PC-9 (cell line): ENCODE measurements around the gene DRD4. TPM values are rescaled to one million over a fixed set of nuclear protein-coding genes. Genes with fewer than 3 reads are reported as not detected.

ENCODE experiments used
- BruUV-seq: library from RNA; stranded (reverse); fragments of 400-500 nt; replicated peaks from 2 replicates; lab custom pipeline; 2021; lab: Mats Ljungman, UMichigan
- CTCF ChIA-PET: fragments of 300-600 bp; sonication (Branson Sonifier 250); formaldehyde crosslinking; loops from one replicate; lab custom pipeline; 2022; ENCODE audit warnings: antibody characterized with exemption; lab: Charles Lee
- POLR2A ChIA-PET: fragments of 300-600 bp; sonication (Branson Sonifier 250); formaldehyde crosslinking; loops from one replicate; lab custom pipeline; 2022; ENCODE audit warnings: antibody characterized with exemption; ENCODE audit not compliant: unreplicated experiment; lab: Charles Lee
- DNase-seq, 2 experiments: peaks; one replicate each; pipeline versions ENCODE4 v3.0.0 to v3.0.0-alpha.2; 2015 to 2022; ENCODE audit warnings: mixed read lengths in 1 of 2
- H2AFZ ChIP-seq: fragments of 200-600 bp; sonication (generic); 2 replicates; pipeline ENCODE4 v1.8.1; 2017; ENCODE audit warnings: antibody characterized with exemption
- H3F3A ChIP-seq: fragments of 200-600 bp; sonication (generic); 2 replicates; pipeline ENCODE4 v1.8.1; 2017; ENCODE audit warnings: antibody characterized with exemption, mild to moderate bottlenecking, low read depth; ENCODE audit not compliant: insufficient read depth
- H3K27ac ChIP-seq: fragments of 200-600 bp; sonication (generic); 2 replicates; pipeline ENCODE4 v1.6.1; 2016; ENCODE audit warnings: mixed run types
- H3K27me3 ChIP-seq: fragments of 200-600 bp; sonication (generic); 2 replicates; pipeline ENCODE4 v1.6.1; 2016; ENCODE audit warnings: low read depth, mixed run types; ENCODE audit not compliant: insufficient read depth
- H3K36me3 ChIP-seq: fragments of 200-600 bp; sonication (generic); 2 replicates; pipeline ENCODE4 v1.6.1; 2016; ENCODE audit warnings: low read depth, mixed run types
- H3K4me1 ChIP-seq: fragments of 200-600 bp; sonication (generic); replicated peaks from 2 replicates; pipeline ENCODE4 v1.6.1; 2016; ENCODE audit warnings: mixed run types; ENCODE audit not compliant: insufficient read depth
- H3K4me2 ChIP-seq: fragments of 200-600 bp; sonication (generic); 2 replicates; pipeline ENCODE4 v1.6.1; 2017; ENCODE audit warnings: mixed run types
- H3K4me3 ChIP-seq: fragments of 200-600 bp; sonication (generic); 2 replicates; pipeline ENCODE4 v1.6.1; 2016; ENCODE audit warnings: mixed run types
- H3K79me2 ChIP-seq: fragments of 200-600 bp; sonication (generic); 2 replicates; pipeline ENCODE4 v1.6.1; 2017; ENCODE audit warnings: low read depth, mixed run types
- H3K9me2 ChIP-seq: fragments of 200-600 bp; sonication (generic); 2 replicates; pipeline ENCODE4 v1.8.1; 2017; ENCODE audit warnings: mild to moderate bottlenecking; ENCODE audit not compliant: insufficient read depth
- H3K9me3 ChIP-seq: fragments of 200-600 bp; sonication (generic); 2 replicates; pipeline ENCODE4 v1.8.1; 2016; ENCODE audit warnings: low read depth; ENCODE audit not compliant: insufficient read depth
- H4K20me1 ChIP-seq: fragments of 200-600 bp; sonication (generic); 2 replicates; pipeline ENCODE4 v1.8.1; 2017; ENCODE audit not compliant: insufficient read depth
- CTCF ChIP-seq: fragments of 200-600 bp; sonication (generic); conservative IDR thresholded peaks from 2 replicates; pipeline ENCODE4 v1.6.1; 2017; ENCODE audit warnings: mixed run types, antibody characterized with exemption, mild to moderate bottlenecking, moderate library complexity
- EZH2 ChIP-seq: fragments of 200-600 bp; sonication (generic); IDR thresholded peaks from 2 replicates; pipeline ENCODE4 v1.8.0; 2017; ENCODE audit warnings: antibody characterized with exemption, low read depth
- intact Hi-C: fragments of 100-400 bp; cut with micrococcal nuclease; formaldehyde crosslinking; loops from one replicate; pipeline ENCODE4 v1.10.0; 2022; ENCODE audit not compliant: unreplicated experiment
- total RNA-seq: library from RNA; stranded (reverse); gene quantifications from 2 replicates; pipeline ENCODE4 v1.2.3, GENCODE V29; 2021

Gene DRD4
- total RNA-seq, 1 experiment from 2014 or later: 0.35 TPM

DNA sequence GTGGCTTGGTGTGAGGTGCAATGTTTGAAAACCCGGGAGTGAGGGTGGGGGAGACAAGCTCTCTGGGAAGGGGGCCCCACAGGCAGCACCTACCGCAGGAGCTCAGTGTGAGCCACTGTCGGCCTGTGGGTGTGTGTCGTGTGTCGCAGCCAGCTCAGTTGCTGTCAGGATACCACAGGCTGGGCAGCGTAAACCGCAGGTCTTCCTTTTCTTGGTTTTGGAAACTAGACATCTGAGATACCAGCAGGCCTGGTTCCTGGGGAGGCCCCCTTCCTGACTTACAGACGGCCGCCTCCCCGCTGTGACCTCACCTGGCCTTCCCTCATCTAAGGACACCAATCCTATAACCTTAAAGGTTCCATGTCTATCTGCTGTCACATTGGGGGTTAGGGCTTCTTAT lies 40.7 kb upstream of the DRD4 start:
- no peaks in the 10 kb centered on the region for H3K36me3 ChIP-seq

DNA sequence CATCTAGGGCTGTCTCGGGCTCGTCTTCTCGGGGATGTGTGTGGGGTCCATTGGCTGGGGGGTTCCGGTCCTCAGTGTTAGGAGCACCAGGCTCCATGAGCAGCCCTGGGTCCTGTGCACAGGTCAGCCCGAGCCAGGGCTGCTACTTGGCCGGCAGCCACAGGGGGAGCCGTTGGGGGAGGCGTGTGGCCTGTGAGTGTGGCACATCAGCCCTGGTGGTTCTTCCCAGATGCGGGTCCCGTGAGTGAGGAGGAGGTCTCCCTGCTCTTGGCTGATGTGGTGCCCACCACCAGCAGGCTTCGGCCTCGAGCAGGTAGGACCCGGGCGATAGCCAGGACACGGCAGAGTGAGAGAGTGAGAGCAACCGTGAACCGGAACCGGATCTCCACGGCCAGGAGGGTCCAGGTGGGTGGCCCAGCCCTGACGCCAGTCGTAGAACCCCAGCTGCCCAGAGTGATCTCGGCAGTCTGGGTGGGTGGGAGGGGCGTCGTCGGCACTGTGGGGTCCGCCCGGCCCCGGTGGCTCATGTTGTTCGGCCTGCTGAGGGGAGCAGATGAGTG lies 39.8 kb upstream of the DRD4 start:
- peaks cover 4% of the 10 kb centered on the region for H4K20me1 ChIP-seq
- no peak overlapping the region for H3K4me3 ChIP-seq
- ChIA-PET CTCF (no interaction called here), POLR2A (no interaction called here)
- no peaks in the 10 kb centered on the region for H3K27me3 ChIP-seq
- no peak overlapping the region for H2AFZ ChIP-seq
- no peaks in the 10 kb centered on the region for H3K4me1 ChIP-seq
- no peak overlapping the region for H3K27ac ChIP-seq
- H3K4me2 ChIP-seq: no peak overlapping the region
- no peaks in the 10 kb centered on the region for H3K36me3 ChIP-seq
- no peak for DNase-seq
- H3K9me2 ChIP-seq: no peaks in the 10 kb centered on the region
- no peaks in the 10 kb centered on the region for H3K79me2 ChIP-seq
- no TSS peak for BruUV-seq
- H3F3A ChIP-seq: no peaks in the 10 kb centered on the region
- H3K9me3 ChIP-seq: no peaks in the 10 kb centered on the region
- intact Hi-C loops: no loop called here
- no peak; the same call in 1 of the 2 replicates for TF ChIP-seq CTCF
- no peak for TF ChIP-seq EZH2

More for the DNA sequence above, 40.7 kb upstream of the DRD4 start:
- intact Hi-C loops: no loop called here
- TF ChIP-seq EZH2: no peak
- TF ChIP-seq CTCF: no peak
- CTCF ChIA-PET: no interaction called here
- Histone ChIP-seq H3K9me3 (no peaks in the 10 kb centered on the region), H3K27me3 (no peaks in the 10 kb centered on the region), H3K4me3 (no peak overlapping the region), H2AFZ (no peak overlapping the region), H3K4me2 (no peak overlapping the region), H3K9me2 (no peaks in the 10 kb centered on the region), H3F3A (no peaks in the 10 kb centered on the region), H3K4me1 (no peaks in the 10 kb centered on the region), H4K20me1 (peaks cover 4% of the 10 kb centered on the region), H3K27ac (no peak overlapping the region), H3K79me2 (no peaks in the 10 kb centered on the region)
- no TSS peak for BruUV-seq
- no peak for DNase-seq
- POLR2A ChIA-PET: no interaction called here

- DNase-seq: no peak
- CTCF ChIA-PET: no interaction called here
- intact Hi-C loops: no loop called here
- Histone ChIP-seq H3K79me2 (no peaks in the 10 kb centered on the region), H2AFZ (no peak overlapping the region), H3K4me1 (no peaks in the 10 kb centered on the region), H3K36me3 (no peaks in the 10 kb centered on the region), H4K20me1 (peaks cover 4% of the 10 kb centered on the region), H3K9me3 (no peaks in the 10 kb centered on the region), H3K27me3 (no peaks in the 10 kb centered on the region), H3K27ac (no peak overlapping the region), H3K4me3 (no peak overlapping the region), H3K9me2 (no peaks in the 10 kb centered on the region), H3F3A (no peaks in the 10 kb centered on the region), H3K4me2 (no peak overlapping the region)
- POLR2A ChIA-PET: no interaction called here
- TF ChIP-seq EZH2 (no peak), CTCF (no peak)
- BruUV-seq: no TSS peak
Observed at GRCh38 chr11:598005-598680, 38.9 kb upstream of the DRD4 start.
